Mucosa of gallbladder (tissue), 1 donor: ENCODE data around the gene SLC27A5. TPM values are rescaled to one million over a fixed set of nuclear protein-coding genes. Genes with fewer than 3 reads are reported as not detected.
"Not testable (repeated sequence)": the region's sequence is repeated elsewhere in the genome, so short reads cannot be mapped to it uniquely, and the experiment has no call there.

Source experiments
- DNase-seq: peaks from one replicate; pipeline ENCODE4 v3.0.0-alpha.2; 2020; ENCODE audit warnings: low spot score
- total RNA-seq: library from RNA; stranded (reverse); gene quantifications from one replicate; pipeline ENCODE4 v1.2.1, GENCODE V29; 2021
- donor health status: DM: no; HTN: no; CAD: no.

SLC27A5 gene
- total RNA-seq, 1 donor from 2014 or later = 7.9 TPM

DNA sequence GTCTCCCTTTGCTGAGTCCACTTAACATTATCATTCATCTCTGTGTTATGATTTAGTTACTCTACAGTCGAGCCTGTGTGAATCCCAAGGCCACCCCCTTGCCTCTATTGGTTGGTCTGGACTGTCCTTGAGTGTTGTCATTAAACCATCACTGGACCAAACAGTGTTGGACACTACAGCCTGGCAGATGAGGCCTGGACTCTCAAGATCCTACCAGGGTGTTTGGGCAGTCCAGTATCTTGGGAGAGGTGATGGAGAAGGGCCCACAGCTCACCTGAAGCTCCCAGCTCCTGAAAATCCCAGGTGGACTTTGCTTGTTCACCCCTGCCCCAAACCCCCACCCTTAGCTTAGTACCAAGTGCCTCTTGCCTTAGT lies 39.3 kb upstream of the SLC27A5 start:
- DNase-seq = no peak

DNA sequence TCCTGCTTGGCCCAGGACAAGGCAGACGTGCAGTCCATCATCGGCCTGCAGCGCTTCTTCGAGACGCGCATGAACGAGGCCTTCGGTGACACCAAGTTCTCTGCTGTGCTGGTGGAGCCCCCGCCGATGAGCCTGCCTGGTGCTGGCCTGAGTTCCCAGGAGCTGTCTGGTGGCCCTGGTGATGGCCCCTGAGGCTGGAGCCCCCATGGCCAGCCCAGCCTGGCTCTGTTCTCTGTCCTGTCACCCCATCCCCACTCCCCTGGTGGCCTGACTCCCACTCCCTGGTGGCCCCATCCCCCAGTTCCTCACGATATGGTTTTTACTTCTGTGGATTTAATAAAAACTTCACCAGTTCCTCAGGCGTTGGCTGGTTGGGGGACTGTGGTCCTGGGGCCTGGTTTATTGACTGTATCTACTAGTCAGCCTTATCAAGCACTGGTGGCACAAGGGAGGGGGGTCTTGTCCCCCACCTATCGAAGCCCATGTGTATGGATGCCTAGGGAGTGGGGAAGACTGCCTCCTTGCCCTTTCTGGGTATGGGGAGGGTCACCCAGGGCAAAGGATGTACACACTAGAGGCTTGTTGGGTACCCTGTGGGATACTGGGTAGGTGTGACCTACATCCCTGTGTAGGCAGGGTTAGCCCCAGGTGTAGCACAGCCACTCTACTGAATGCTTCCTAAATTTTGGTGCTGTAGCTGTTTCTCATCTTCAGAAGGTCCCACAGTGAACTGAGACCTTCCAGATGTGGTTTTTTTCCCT lies 38.8 kb upstream of the SLC27A5 start:
- DNase-seq = no peak

DNA sequence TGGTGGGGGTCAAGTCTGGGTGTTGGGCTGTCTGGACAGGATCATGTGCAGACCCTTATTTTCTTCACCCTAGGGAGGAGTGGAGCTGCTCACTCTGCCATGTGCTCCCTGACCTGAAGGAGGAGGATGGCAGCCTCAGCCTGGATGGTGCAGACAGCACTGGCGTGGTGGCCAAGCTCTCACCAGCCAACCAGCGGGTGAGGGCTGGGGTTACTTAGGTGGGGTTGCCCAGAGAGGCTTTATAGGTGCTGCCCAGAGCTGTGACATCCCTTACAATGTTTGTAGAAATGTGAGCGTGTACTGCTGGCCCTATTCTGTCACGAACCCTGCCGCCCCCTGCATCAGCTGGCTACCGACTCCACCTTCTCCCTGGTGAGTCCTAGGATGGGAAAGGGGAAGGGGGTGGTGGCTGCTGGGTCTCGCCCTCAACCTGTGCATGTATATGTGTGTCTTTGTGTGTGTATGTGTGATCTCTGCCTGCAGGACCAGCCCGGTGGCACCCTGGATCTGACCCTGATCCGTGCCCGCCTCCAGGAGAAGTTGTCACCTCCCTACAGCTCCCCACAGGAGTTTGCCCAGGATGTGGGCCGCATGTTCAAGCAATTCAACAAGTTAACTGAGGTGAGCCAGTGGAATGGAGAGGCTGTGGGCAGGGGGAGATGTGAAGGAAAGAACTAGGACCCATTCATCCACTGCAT lies 38.0 kb upstream of the SLC27A5 start:
- no peak for DNase-seq

DNA sequence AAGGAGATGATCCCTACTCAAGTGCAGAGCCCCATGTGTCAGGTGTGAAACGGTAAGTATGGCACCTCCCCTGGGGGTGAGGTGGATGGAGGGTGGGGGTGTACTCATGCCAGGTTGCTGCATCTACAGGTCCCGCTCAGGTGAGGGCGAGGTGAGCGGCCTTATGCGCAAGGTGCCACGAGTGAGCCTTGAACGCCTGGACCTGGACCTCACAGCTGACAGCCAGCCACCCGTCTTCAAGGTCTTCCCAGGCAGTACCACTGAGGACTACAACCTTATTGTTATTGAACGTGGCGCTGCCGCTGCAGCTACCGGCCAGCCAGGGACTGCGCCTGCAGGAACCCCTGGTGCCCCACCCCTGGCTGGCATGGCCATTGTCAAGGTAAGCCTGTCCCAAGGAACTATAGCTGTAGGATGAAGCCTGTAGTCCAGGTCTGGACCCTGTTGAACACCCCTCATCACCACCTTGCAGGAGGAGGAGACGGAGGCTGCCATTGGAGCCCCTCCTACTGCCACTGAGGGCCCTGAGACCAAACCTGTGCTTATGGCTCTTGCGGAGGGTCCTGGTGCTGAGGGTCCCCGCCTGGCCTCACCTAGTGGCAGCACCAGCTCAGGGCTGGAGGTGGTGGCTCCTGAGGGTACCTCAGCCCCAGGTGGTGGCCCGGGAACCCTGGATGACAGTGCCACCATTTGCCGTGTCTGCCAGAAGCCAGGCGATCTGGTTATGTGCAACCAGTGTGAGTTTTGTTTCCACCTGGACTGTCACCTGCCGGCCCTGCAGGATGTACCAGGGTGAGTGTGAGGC lies 37.3 kb upstream of the SLC27A5 start:
- DNase-seq = no peak

DNA sequence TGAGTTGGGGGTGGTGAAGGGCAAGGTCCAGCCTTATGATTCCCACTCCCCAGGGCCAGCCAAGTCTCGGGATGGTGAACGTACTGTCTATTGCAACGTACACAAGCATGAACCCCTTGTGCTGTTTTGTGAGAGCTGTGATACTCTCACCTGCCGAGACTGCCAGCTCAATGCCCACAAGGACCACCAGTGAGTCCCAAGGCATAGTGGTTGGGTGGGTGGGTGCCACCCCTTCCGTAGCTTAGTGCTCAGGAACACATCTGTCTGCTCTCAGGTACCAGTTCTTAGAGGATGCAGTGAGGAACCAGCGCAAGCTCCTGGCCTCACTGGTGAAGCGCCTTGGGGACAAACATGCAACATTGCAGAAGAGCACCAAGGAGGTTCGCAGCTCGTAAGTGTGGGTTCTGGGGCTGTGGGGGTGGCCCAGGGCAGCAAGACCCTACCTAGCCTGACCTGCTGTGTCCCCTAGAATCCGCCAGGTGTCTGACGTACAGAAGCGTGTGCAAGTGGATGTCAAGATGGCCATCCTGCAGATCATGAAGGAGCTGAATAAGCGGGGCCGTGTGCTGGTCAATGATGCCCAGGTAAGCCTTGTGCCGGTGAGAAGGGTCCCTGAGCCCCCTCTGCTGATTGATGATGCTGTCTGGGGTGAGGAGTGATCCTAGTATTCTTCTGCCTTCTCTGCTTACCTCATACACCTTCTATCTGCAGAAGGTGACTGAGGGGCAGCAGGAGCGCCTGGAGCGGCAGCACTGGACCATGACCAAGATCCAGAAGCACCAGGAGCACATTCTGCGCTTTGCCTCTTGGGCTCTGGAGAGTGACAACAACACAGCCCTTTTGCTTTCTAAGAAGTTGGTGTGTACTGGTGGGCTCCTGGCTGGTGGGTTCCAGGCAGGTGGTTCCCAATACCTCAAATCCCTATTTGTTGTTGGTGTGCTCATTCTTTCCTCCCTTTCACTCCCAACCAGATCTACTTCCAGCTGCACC lies 35.8 kb upstream of the SLC27A5 start:
- no peak for DNase-seq

DNA sequence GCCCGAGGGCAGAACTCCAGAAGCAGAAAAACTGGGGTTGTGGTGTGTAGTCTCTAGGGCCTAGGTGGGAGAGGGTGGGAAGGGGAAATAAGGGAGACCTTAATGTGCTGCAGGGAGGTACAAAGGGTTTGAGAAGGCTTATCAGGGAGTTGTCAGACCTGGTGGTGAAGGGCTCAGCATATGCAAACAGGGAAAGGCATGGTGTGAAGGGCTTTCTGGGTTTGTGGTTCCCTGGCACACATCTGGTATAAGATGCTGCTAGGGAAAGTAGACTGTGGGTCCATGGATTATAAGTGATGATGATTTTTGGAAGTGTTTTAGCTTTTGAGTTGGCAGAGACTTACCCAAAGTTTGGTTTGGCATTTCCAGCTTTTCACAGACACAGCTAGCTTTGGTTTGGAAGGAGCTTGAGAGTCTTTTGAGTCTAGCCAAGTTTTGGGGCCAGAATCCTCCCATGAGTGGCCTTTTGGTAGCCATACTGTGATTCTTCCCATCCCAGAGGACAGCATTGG lies 34.3 kb upstream of the SLC27A5 start:
- DNase-seq = no peak

DNA sequence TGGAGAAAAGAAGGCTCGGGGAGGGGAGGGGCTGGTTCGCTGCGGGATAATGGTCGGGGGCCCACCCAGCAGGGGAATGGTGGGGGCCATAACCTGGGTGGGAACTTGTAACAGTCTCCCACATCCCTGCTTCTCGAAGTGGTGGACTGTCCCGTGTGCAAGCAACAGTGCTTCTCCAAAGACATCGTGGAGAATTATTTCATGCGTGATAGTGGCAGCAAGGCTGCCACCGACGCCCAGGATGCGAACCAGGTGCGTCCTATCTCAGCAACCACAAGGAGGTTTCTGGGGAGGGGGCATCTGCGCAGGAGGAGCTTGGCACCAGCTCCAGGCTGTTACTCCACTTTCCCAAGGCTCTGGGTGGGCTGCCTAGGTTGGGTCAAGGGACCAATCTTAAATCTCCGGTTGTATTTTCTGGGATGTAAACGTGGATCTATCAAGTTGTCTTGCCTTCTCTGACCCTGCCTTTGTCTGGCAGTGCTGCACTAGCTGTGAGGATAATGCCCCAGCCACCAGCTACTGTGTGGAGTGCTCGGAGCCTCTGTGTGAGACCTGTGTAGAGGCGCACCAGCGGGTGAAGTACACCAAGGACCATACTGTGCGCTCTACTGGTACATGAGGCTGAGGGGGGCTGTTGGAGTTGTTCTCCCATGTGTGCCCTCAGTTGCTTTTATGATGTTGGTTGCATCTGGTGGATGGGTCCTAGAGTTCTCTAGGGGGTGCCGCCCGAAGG lies 33.7 kb upstream of the SLC27A5 start:
- DNase-seq = no peak

DNA sequence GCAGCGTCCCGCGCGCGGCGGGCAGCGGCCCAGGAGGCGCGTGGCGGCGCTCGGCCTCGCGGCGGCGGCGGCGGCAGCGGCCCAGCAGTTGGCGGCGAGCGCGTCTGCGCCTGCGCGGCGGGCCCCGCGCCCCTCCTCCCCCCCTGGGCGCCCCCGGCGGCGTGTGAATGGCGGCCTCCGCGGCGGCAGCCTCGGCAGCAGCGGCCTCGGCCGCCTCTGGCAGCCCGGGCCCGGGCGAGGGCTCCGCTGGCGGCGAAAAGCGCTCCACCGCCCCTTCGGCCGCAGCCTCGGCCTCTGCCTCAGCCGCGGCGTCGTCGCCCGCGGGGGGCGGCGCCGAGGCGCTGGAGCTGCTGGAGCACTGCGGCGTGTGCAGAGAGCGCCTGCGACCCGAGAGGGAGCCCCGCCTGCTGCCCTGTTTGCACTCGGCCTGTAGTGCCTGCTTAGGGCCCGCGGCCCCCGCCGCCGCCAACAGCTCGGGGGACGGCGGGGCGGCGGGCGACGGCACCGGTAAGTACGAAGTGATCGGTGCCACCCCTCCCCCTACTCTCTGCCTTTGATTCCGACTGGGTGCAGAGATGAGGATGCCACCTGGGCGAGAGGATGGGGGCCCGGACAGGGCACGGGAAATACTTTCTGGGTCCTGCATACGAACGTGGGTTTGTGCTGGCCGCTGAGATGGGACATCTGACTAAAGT lies 32.9 kb upstream of the SLC27A5 start:
- DNase-seq = no peak

DNA sequence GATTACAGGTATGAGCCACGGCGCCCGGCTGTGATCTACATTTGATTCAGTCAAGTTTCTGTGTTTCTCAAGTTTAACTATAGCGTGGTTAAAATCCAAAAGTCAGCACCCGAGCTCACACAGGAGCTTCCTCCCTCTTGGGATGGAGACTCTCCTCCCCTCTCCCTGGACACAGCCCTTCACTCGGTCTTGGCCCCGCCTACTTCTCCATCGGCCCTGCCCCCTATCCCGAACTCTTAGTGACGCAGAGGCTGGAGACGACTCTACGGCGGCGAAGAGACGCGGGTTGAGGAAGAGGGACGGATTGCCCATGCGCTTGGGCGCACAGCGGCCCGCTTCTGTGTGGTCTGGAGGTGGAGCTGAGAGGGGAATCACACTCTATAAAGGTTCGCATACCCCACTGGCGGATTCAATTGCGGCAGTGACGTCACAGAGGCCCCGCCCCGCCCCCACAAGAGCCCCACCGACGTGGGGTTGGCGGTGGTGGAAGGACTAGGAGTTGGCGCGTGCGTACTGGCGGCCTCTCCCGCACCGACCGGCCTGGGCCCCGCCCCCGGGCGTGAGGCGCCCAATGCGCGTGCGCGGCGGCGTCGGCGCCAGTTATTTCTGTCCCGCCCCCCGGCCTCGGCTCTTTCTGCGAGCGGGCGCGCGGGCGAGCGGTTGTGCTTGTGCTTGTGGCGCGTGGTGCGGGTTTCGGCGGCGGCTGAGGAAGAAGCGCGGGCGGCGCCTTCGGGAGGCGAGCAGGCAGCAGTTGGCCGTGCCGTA lies 32.2 kb upstream of the SLC27A5 start, which contains the start of gene TRIM28:
Gene TRIM28 (plus strand): TSS at position 239 of the 765 bp plus-strand sequence. CDS start 694 bp downstream, outside the sequence.
- DNase-seq = peak; percentile 99

DNA sequence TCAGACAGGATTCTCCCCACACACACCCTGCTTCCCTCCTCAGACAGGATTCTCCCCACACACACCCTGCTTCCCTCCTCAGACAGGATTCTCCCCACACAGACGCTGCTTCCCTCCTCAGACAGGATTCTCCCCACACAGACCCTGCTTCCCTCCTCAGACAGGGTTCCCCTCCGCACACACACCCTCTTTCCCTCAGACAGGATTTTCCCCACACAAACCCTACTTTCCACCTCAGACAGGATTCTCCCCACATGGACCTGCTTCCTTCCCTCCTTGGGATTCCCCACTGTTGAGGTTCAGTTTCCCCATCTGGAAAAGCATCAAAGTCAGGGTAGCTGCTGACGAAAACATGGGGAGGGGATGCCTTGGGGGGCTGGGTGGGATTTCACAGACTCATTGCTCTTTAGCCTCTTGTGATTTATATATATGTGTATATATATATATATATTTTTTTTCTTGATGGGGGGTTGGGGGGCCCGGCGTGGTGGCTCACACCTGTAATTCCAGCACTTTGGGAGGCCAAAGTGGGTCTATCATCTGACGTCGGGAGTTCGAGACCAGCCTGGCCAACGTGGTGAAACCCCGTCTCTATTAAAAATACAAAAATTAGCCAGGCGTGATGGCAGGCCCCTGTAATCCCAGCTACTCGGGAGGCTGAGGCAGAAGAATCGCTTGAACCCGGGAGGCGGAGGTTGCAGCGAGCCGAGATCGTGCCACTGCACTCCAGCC lies 31.0 kb upstream of the SLC27A5 start:
- DNase-seq = not testable (repeated sequence)

DNA sequence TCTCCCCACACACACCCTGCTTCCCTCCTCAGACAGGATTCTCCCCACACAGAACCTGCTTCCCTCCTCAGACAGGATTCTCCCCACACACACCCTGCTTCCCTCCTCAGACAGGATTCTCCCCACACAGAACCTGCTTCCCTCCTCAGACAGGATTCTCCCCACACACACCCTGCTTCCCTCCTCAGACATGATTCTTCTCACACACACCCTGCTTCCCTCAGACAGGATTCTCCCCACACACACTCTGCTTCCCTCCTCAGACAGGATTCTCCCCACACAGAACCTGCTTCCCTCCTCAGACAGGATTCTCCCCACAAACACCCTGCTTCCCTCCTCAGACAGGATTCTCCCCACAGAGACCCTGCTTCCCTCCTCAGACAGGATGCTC lies 27.4 kb upstream of the SLC27A5 start:
- DNase-seq = not testable (repeated sequence)

DNA sequence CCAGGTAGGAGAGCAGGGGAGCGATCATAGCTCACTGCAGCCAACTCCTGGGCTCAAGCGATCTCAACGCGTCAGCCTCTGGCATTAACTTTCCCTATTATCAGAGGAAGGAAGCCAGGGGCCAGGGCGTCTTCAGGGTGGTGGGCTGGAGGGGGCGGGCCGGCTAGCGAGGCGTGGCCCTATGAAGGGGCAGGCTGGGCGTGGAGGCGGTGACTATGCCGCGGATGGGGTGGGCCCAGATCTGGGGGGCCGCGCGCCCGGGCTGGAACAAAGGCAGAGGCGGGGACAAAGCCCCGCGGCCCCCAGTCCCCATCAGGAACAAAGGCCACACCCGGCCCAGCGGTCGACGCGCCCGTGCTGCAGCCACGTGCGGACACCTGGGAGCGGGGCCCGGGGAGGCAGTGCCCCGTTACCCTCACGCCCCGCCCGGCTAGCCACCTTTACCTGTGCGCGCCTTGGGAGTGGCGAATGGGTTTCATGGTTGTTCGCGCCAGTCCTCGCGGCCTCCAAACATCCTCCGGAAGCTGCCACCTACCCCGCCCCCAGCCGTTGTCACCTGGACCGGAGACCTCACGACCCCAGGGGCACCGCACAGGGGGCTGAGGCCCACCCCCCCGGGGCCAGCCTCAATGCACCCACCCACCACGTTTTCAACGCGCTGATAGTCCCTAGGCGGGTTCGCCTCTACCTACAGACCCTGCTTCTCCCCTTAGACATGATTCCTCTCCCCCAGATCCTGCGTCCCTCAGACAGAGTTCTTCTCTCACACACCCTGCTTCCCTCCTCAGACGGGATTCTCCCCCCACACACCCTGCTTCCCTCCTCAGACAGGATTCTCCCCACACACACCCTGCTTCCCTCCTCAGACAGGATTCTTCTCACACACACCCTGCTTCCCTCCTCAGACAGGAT lies 26.7 kb upstream of the SLC27A5 start:
- DNase-seq = no peak

DNA sequence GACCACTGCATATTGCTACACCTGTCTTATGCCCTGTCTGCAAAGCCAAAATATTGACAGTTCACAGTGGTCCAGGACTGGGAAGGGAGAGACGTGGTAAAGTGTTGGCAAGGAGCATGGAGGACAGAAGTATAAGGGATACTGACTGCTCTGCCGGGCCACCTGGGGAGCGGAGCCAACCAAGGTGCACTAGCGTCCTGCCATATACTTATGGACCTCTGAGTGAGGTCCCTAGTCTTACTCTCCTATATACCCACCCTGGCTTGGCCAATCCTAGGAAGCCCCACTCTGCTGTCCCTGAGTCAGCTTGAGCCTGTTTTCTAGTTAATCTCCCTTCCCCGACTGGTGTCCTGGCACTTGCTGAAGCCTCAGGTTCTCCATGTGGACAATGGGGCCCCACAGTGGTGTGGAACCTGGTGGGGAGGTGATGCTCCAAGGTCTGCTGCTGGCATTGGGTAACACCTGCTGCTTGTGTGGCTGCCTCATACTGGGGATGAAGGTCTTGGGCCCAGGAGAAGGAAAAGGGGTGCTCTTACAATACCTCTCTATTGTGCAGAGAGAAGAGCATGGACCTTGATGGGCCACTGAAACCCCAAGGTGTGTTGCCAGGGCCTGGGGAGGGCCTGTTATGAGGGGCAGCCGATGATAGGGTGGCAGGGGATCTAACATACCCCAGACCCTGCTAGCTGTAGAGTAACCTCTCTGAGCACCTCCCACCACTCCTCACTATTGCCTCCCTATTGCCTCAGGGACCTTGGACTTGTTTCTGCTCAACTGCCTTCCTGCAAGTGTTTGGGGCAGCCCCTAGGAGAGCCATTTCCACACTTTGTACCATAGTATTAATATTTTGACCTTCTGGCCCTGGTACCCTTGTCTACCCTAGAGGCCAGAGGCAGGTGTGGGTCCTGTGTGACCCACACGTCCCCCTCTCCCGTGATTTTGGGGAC lies 25.3 kb upstream of the SLC27A5 start:
- no peak for DNase-seq

DNA sequence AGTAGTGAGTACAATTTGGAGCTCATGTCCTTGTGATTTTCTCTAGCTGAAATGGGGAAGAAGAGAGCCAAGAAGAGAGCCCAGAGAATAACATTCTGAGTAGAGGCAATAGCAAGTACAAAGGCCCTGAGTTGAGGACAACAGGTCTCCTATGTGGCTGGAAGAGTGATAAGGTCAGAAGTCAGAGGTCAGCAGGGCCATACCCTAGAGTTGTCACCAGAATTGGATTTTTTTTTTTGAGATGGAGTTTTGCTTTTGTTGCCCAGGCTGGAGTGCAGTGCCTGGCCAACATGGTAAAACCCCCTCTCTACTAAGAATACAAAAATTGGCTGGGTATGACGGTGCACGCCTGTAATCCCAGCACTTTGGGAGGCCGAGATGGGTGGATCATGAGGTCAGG lies 24.1 kb upstream of the SLC27A5 start:
- DNase-seq = no peak

DNA sequence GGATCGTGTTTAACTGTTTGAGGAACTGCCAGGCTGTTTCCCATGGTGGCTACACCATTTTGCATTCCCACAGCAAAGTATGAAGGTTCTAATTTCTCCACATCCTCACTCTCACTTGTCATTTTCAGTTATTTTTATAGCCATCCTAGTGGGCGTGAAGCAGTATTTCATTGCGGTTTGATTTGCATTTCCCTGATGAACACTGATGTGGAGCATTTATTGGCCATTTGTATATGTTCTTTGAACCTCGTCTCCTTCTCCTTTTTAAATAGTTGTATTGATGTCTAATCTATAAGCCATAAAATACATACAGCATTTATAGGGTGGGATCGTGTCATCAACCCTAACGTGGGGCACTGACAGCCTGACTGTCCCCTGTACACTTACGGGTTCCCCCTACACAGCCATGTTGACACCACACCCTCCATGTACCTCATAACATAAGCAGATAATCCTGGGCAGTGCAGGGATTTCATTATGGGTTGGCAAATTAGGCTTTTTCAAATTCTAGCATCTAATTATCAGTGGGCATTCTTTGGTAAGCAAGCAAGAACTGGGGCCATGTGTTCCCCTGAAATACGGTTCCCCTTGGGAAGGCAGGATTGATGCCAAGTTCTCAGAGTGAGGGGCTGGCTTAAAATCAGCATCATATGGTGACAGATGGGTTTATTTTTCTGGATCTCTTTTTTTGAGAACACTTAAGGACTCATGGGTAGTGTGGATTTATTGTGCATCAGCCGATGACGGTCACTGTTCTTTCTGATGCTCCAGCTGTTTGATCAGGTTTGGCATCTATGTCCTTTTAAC lies 19.4 kb upstream of the SLC27A5 start:
- no peak for DNase-seq
